RCC 7860 (cell line): ENCODE results near the gene IRF2BPL.
A peak's percentile ranks its signal among the peaks of the same experiment; 100 is the strongest.

Experiments
- DNase-seq: peaks from one replicate; pipeline ENCODE4 v3.0.0-alpha.2; 2015; ENCODE audit warnings: low spot score
- FAIRE-seq: peaks from 2 replicates; lab custom pipeline; 2012; peaks lifted over from hg19 to GRCh38; lab: Jason Lieb, UNC

Gene IRF2BPL

DNA sequence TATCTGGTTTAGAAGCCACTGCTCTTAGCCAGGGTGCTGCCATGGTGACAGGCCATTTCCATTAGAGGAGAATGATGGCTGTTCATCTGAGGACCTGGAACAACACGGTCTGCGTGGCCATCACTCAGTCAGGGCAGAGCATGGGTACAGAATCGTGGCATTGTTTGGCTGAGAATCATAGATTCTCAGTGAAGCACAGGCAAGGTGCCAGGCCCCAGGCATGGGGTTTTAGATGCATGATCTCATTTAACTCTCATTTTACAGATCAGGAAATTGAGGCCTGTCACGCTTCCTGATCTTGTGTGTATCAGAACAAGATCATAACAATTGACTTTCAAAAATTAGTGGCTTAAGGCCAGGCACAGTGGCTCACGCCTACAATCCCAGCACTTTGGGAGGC, 26.8 kb upstream of the IRF2BPL start:
- FAIRE-seq (no peak), DNase-seq (no peak)

DNA sequence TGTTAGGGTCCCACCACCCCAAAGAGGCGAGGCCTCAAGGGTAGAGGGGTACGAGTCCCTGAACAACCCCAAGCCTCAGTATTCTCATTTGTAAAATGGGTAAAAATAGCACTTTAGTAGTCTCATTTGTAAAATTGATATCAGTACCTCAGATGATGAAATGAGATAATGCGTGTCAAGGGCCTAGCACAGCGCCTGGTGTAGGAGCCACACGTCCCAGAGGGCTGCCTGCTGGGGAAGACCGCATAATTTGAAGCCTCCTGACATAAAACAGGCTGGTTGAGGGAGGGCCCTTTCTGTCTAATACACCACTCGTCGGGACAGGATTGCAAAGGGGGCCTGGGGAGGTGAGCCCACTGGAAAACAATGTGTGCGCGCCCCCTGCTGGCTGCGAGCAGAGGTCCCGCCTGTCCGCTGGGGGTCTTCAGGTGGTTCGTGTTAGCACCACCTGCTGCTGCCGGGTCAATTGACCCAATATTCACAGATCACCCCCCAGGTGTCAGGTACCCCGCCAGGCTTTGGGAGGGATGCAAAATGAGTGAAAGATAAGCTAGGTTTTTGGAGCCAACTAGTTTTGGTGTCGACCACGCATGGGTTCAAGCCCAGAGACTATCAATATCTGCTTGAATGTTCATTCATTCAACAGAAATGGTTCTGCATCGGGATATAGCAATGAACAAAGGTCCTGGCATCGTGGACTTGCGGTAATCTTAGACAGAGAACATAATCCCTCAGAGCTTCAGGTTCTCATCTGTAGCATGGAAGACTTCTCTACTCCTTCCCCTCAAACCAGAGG, 24.7 kb upstream of the IRF2BPL start:
- DNase-seq (peak; percentile 37), FAIRE-seq (no peak)

DNA sequence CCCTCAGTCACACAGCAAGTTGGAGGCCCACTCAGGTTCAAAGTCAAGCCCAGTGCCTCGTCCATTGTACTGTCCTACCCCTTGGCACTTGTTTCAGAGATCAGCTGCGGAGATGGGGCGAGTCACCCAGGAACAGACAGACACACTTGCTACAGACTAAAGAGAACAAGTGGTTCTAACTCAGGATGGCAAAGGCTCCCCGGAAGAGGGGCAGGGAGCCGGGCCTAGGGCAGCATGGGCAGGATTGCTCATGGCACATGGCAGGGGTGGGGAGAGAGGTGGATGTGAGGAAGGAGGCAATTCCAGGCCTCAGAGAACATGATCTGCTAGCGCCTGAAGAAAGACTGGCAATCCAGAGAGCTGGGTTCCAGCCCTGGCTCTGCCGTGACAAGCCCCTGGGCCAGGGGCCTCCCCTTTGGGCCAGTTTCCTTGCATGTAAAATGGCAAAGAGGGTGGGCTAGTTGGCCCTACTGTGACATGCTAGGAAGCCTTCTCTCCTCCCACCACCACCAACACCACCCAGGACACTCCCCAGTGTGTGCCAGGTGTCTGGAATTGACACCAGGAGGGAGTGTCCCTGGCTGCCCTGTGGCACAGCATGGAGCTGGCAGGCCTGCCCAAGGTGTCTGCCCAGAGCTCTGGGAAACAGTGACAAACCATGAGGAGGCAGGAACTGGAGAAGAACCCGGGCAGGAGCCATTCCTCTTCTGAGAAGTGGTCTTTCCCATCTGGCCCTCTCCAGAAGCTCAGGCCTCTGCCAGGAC, 24.0 kb upstream of the IRF2BPL start:
- FAIRE-seq = no peak

DNA sequence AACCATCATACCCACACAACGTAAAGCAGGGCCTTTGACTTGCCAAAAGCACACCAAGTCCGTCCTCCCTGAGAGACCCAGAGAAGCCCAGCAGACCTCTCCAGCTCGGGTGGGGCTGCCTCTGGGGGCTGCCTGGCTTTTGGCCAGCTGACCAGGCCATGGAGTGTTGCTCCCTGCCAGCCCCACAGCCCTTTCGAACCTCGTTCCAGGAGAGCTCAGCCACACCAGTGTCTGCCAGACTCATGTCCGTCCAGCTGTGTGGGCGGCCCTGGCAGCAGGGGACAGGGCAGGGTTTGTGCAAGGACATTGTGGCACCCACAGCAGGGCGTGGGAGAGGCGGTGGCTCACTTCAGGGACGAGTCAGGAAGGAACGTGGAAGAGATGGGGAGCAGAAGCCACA, 22.6 kb upstream of the IRF2BPL start:
- FAIRE-seq (no peak), DNase-seq (no peak)

More for the DNA sequence above, 24.0 kb upstream of the IRF2BPL start:
- no peak for DNase-seq

DNA sequence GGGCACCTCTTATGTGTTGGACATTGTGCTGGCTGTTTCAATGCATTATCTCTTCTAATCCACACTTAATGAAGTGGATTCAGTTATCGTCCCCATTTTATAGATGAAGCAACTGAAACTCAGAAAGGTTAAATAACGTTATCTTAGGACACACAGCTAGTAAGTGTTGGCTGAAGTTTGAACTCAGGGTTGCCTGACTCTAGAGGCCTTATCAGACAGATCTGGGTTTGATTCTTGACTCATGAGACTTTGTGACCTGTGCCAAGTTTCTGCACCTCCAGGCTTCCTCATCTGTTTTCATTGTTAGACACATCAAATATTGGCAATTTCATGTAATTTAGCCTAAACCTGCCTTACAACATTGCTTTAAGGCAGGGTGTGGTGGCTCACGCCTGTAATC, 18.2 kb upstream of the IRF2BPL start:
- no peak for FAIRE-seq
- DNase-seq = no peak

DNA sequence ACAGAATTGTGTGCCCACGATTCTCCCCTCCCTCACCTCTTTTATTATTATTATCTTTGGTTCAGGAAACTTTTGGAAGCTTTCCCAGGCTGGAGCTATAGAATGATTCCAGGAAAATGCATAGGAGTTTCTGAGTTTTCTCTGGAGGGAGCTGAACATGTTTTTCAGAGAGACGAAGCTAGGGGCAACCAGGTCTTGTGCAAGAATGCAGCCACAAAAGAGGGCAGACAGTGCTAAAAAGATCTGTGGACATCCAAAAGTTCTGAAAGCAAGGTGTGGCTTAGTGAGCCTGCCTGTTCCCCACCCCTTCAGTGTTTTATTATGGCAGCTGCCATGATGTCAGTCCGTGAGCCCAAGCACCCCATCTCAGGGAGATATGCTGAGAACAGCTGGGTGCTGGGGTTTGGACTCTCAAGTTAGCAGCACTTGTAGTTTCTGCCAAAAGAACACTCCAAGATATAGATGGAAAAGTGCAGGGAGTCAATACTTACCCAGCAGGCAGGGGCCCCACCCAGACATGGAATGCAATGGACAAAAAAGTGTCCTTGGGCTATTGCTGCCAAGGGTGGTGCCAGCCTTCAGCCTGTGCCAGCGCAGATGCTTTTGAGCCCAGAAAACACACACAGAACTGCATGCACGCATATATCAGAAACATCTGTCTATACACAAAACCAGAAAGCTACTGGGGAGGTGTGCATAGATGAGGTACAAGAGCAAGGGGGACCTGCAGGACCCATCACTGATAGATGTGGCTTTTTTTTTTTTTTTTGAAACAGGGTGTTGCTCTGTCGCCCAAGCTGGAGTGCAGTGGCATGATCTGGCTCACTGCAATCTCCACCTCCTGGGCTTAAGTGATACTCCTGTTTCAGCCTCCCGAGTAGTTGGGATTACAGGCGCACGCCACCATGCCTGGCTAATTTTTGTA, 17.0 kb upstream of the IRF2BPL start:
- FAIRE-seq = no peak
- no peak for DNase-seq

DNA sequence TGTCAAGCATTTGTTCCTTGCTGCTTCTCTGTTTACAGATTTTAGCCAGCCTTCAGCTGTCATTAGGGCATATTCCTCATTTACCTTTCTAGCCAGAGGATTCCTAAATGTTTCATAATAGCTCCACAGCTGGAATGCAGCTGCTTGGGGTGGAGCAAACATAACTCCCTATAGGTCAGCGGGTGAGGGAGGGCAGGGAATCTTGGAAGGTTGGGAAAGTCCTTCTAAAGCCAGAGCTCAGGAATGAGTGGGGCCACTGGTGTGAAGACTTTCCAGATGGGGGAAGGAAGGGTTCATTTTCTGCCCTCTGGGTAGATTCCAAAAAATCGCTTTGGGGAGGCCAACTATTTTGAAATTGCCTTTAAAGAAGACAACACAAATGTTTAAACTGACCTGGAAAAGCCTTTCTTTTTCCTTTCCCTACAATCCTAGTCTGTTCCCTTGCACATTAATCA, 16.3 kb upstream of the IRF2BPL start:
- FAIRE-seq = no peak
- no peak for DNase-seq

DNA sequence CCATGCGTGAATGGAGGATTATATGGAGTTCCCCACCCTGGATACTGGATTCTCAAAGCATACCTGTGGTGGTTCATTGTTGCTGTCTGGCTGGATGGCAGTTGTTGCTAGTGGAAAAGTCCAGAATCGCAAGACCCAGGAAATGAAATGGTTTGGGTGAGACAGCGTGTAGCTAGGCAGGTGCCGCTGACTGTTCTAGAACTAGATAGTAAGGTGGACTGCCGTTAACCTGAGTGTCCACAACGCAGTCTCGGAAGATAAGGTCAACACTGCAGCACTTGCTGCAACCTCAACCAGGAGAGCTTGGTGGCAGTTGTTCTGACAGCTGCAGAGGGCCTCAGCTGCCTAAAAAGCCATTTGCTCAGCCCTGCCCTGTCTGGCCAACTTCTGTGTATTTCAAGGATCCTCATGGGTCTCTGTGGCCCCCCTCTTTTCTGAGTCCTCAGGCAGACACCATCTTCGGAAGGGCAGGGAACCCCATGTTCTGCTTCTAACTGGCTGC, 15.5 kb upstream of the IRF2BPL start:
- FAIRE-seq = no peak
- no peak for DNase-seq

DNA sequence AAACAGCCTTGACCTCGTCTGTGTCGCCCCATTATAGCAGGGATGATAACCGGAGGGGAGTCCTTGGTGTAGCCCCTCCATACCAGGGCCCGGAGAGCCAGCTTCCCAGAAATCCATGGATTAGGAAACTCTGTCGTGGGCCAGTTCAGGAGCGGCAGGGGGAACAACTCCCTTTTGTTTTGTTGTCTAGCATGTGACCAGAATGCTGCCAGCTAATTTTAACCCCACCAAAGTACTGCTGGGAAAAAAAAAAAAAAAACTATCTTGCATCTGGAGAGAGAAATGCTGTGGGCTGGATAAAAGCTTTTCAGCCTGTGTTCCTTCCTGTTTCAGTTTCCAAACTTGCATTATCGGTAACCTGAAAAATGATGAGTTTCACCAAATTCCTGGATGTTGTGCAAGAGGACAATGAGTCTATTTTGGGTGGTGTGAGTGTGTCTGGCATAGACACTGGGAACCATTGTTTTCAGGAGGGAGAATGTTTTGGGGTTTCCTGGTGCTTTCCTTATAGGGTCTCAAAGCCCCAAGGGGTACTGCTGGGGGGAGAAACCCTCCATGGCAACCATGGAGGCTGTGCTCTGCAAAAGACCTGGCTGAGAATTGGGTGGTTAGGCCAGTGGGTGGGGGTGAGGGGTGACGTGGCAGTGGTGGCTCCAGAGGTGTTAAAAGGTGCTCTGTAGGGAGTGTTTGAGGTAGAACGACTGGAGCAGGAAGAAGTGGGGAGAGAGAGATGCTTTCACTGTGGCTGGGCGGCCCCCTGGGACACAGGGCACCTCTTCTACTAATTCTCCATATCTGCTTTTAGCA, 14.9 kb upstream of the IRF2BPL start:
- DNase-seq (no peak), FAIRE-seq (no peak)

DNA sequence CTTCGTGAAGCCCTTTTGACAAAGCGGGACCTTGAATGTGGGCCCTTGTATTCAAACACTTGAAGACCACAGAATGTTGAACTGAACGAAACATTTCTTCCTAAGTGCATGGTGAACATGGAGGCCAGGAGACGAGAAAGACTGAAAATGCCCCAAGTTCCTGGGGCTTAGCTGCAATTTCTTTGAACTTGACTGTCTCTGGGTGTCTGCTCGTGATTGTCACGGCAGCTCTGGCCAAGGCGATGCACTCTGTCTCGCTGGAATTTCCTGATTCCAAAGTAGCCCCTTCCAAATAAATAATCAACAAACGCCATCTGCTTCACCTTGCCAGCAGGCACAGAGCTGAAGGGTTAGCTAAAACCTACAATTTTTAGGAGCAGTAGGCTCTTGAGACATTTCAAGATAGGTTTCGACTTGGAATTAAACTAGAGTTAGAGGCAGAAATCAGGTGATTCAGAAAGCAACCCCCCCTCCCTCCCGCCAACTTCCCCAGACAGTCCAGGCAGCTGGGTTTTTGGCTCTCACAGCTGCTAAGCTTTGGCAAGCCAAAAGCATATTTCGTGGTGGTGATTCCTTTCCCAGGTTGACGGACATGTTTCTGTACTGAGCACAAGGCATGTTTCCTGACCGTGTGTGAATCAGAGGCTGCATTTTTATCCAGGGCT, 13.5 kb upstream of the IRF2BPL start:
- FAIRE-seq = no peak
- no peak for DNase-seq

DNA sequence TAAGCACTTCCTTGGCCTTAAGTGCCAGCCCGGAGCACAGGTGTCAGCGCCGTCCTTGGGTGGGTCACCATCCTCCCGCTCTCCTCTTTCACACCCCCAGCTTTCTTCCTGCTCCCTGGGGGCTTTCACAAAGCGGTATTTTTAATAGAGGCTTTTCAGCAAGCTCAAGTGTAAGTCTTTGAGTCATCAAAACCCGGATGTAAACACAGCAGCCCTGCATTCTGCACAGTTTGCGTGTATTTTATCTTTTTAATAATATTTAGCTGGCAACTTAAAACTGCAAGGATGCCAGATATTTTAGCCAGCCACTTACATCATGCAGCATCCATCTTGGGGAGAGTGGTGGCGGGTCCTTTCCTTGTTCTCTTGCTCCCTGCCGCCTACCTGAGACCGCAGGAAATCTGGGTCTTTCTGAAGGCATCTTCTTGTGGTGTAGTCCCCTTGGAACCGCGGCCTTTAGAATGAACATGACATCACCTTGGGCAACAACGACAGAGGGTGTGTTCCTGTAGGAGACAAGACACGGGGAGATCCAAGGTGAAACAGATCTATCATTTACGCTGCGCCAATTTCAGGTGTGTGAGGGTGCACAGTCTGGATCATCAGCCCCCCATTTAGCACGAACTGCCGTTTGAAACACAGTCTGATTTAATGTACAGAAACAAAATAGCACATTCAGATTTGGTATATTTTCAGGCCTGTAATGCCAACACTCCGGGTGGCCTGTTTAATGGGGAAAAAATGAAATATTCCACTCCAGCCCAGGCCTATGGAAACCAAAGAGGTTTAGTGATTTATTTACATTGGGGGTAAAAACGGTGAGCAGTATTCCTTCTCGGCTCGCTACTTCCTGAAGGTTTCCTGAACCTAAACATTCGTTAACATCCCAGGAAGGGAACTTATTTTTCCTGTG, 12.5 kb upstream of the IRF2BPL start:
- FAIRE-seq = no peak
- DNase-seq = peak; percentile 28

DNA sequence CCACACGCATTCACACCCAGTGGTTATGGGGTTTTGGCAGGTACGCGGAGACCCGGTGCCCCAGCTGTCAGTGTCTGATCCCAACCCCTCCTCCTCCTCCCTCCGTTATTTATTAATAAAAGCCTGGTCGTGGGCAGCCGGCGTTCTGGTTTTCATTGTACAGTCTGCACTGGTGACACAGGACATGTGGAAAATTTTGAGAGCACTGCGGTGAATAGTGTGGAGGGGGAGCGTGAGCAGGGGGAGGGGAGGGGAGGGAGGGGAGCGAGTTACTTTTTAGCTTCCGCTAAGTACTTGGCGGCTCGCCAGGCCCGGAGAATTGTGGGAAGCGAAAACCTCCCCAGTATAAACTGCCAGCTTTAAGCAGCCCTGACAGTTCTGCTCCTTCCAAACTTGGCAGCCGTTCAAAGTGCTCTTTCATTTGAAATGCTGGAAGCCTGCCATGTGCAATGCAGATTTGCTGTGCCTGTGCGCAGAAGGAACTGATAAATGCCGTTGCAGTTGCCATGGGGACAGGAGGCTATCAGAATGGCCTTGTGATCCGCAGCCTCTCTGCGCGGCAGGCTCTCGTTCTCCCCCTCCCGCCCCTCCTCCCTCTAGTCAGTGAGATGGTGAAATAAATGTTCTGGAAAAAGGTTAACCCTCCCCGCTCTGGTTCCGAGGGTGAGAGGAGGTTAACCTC, 11.7 kb upstream of the IRF2BPL start:
- FAIRE-seq (peak; percentile 22), DNase-seq (peak; percentile 96)

DNA sequence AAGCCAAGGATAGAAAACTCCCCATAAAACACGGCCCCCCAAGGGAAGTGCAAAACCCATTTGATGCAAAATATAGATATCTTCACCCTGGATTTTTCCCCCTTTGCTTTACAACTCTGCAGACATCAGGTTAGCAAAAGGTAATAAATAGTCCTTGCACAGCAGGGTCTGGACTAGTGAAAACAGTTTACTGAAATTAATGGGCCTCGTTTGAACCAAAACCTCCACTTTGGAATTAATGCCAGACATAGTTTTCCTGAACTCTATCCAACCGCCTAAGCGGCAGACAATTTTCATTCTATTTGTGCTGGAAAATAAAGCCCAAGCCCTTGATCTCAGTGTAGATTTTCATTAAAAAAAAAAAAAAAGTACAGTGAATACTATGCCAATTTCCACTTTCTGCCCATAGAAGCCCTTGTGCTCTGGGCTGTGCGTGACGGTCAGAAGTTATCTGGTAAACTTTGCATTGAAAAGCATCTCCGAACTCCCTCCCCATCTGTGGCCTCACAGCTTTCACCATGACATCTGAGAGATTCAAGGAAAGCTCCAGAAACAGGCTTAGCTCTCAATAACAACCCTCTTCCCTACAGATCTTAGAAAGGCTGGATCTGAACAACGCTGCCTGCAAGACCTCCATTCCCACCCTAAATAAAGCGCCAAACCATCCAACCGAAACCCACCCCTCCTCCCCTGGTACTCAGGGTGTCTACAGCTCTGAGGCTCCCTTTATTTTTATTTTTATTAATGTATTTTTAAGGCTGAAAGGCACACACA, 11.0 kb upstream of the IRF2BPL start:
- no peak for DNase-seq
- FAIRE-seq = no peak

DNA sequence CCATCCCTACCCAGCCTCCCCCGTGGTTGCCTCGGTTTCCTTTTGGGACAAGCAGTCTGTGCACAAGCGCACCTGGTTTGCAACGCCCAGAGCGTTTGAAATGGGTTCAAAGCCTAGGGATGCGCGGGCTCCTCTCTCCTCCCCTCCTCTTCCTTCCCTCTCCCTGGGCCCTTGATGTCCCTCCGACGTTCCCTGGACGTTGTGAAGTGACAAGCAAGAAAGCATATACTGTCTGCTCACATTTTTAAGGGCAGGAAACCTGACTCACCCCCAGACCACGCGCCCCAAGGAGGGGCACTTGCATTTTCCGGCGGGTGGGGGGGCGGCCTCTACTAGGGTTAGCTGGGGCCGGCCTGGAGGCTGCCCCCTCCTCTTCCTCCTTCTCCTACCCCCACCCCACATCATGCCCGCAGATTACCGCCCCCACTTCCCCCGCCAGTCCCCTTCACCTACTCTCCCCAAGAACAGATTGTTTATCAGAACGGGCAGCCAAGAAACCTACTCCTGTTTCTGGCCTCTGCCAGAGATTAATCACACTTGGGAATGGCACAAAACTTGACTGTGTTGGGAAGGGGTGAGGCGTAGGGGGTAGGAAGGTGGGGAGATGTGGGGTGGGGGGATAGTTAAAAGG, 9.5 kb upstream of the IRF2BPL start:
- DNase-seq (no peak), FAIRE-seq (no peak)

DNA sequence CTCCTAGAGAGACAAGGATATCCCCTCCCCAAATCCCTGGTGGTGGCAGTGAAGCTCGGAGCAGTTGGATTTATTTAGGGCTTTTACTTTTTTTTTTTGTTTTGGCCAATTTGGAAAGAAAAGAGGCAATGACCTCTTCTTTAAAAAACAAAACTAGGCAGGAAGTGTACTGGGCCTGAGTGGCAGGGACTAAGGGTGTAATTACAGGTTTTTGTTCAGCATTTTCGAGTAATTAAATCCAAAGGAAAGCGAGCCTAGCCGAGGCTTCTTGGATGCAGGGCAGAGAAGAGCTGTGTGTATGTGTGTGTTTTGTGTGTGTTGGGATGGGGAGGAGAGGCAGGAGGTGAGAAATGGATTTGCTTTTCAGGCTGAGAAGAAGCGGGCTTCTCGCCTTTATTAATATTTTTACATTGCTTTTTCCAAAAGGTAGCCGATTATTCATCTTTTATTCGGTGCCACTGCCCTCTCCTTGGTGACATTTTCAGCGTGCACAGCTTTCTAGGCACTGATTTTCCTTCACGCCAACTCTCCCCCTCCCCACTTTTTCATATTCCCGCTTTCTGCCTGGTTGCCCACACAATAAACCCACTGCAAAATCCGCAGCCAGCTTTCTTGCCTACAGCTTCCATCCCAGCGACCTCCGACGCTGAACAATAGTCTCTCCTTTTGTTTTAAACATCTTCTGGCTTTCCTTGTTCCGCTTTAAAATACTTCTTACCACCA, 8.9 kb upstream of the IRF2BPL start:
- DNase-seq (no peak), FAIRE-seq (no peak)
